T-cell (primary cell): Measurements from ENCODE around the gene GLMN. TPM values are rescaled to one million over a fixed set of nuclear protein-coding genes. Genes with fewer than 3 reads are reported as not detected.
A peak's percentile ranks its signal among the peaks of the same experiment; 100 is the strongest.

Experiments used
- ATAC-seq, 4 experiments: fragments of 200-7000 bp in 3 of 4; fragments of 150-1000 bp in 1 of 4; cut with Tn5 transposase; replicated peaks in 1 of 4; 1 replicate in 3 of 4; 2 replicates in 1 of 4; pipeline ENCODE4 v1.10.0; 2021; ENCODE audit warnings: moderate library complexity in 3 of 4, mild to moderate bottlenecking in 2 of 4, moderate number of reproducible peaks in 1 of 4
- CTCF ChIA-PET, 2 donors: fragments of 300-600 bp; sonication (Branson Sonifier 250); formaldehyde crosslinking; loops; one replicate each; lab custom pipeline; 2022; ENCODE audit warnings: antibody characterized with exemption in 2 of 2; lab: Charles Lee
- POLR2A ChIA-PET, 2 donors: fragments of 300-600 bp; sonication (Branson Sonifier 250); formaldehyde crosslinking; loops; one replicate each; lab custom pipeline; 2022; ENCODE audit warnings: antibody characterized with exemption in 2 of 2; lab: Charles Lee
- DNase-seq, 35 experiments: peaks; one replicate each; pipeline versions ENCODE4 v3.0.0 to v3.0.0-alpha.2; 2013 to 2023
- H3K27ac ChIP-seq: one replicate; pipeline ENCODE4 v1.5.1; 2013; ENCODE audit warnings: low read length
- H3K27me3 ChIP-seq, 2 experiments: replicated peaks in 1 of 2; 1 replicate in 1 of 2; 2 replicates in 1 of 2; pipeline versions ENCODE4 v1.6.1 to v1.7.0; 2013; ENCODE audit warnings: low read length in 1 of 2, mixed read lengths in 1 of 2; ENCODE audit not compliant: control insufficient read depth in 2 of 2, insufficient read depth in 2 of 2; ENCODE audit errors: extremely low read depth in 1 of 2
- H3K36me3 ChIP-seq, 2 donors: 1 replicate in 1 of 2; 2 replicates in 1 of 2; pipeline versions ENCODE4 v1.6.1 to v1.7.0; 2013; ENCODE audit warnings: low read length in 1 of 2; ENCODE audit not compliant: control insufficient read depth in 2 of 2, insufficient read depth in 1 of 2; ENCODE audit errors: extremely low read depth in 1 of 2
- H3K4me1 ChIP-seq, 2 experiments: 1 replicate in 1 of 2; 2 replicates in 1 of 2; pipeline versions ENCODE4 v1.6.1 to v1.7.0; 2013; ENCODE audit warnings: low read length in 2 of 2, mixed read lengths in 1 of 2; ENCODE audit not compliant: insufficient read depth in 2 of 2, control insufficient read depth in 1 of 2; ENCODE audit errors: extremely low read depth in 1 of 2
- H3K4me3 ChIP-seq, 2 donors: 1 replicate in 1 of 2; 2 replicates in 1 of 2; pipeline versions ENCODE4 v1.5.1 to v1.7.0; 2013; ENCODE audit warnings: mild to moderate bottlenecking in 2 of 2, low read length in 1 of 2, moderate library complexity in 1 of 2; ENCODE audit not compliant: control insufficient read depth in 1 of 2; ENCODE audit errors: extremely low read depth in 1 of 2
- H3K9me3 ChIP-seq: 2 replicates; pipeline ENCODE4 v1.7.0; 2013
- H3K27ac Mint-ChIP-seq, 2 donors: one replicate each; pipeline ENCODE4 v1.8.0; 2020 to 2021; ENCODE audit warnings: mild to moderate bottlenecking in 2 of 2, mixed read lengths in 2 of 2
- H3K27me3 Mint-ChIP-seq, 2 donors: one replicate each; pipeline ENCODE4 v1.8.0; 2021 to 2022; ENCODE audit warnings: mixed read lengths in 2 of 2
- H3K36me3 Mint-ChIP-seq: one replicate; pipeline ENCODE4 v1.8.0; 2021; ENCODE audit warnings: mixed read lengths
- H3K4me1 Mint-ChIP-seq, 3 donors: one replicate each; pipeline ENCODE4 v1.8.0; 2020 to 2022; ENCODE audit warnings: mixed read lengths in 3 of 3, mild to moderate bottlenecking in 1 of 3
- H3K4me3 Mint-ChIP-seq, 3 donors: one replicate each; pipeline ENCODE4 v1.8.0; 2020 to 2022; ENCODE audit warnings: mild to moderate bottlenecking in 3 of 3, mixed read lengths in 3 of 3, moderate library complexity in 3 of 3
- H3K9me3 Mint-ChIP-seq, 3 donors: one replicate each; pipeline ENCODE4 v1.8.0; 2020 to 2022; ENCODE audit warnings: mixed read lengths in 3 of 3
- WGBS: methylation state at CpG from one replicate; pipeline ENCODE4 v1.1.5; 2013; ENCODE audit warnings: missing lambda C conversion rate; ENCODE audit not compliant: insufficient coverage; 5-methylcytosine and 5-hydroxymethylcytosine counted together
- total RNA-seq, 35 experiments: library from RNA in 6 of 35; stranded (reverse) in 6 of 35; fragments of 120-200 nt in 1 of 35; gene quantifications; one replicate each; pipeline versions ENCODE4 v1.2.1 to v1.2.4 and lab custom pipeline; 2013 to 2026

GLMN gene
- total RNA-seq, 5 donors from 2014 or later (not counting 1 experiment from before 2014, with no cell fraction given), result 9.8 to 15.0 (median 11.1) TPM

DNA sequence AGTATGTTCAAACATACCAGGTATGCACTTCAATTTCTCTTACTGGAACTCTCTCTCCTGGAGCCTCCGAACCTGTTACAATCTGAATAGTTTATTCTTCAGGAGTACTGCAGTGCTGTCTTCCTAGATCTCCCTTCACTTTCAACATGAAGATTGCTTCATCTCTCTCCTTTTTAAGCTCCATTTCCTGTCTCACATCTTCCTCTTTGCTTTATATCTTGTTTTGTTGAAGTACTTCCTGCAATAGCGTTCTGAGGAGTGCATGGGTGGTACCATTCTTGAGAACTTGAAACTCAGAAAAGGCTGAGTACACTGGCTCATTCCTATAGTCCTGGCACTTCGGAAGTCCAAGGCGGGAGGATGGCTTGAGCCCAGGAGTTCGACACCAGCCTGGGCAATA is 96.8 kb downstream of the GLMN start:
- Mint-ChIP-seq H3K4me1 (peaks cover 17 to 18% (median 18%) of the 10 kb centered on the region in 3 donors), H3K4me3 (peak overlapping the region in 1 of 3 donors; percentile 28), H3K27ac (peak overlapping the region; percentile 78 to 79), H3K36me3 (no peaks in the 10 kb centered on the region), H3K9me3 (peaks cover 3 to 15% (median 7%) of the 10 kb centered on the region in 3 donors), H3K27me3 (no peaks in the 10 kb centered on the region)
- WGBS, result 43% methylated on average over 1 of the region's 5 CpGs
- Histone ChIP-seq H3K27ac (peak overlapping the region; percentile 13), H3K4me1 (peaks cover 0 to 4% of the 10 kb centered on the region in 2 experiments), H3K4me3 (no peak overlapping the region), H3K36me3 (no peaks in the 10 kb centered on the region), H3K9me3 (peaks cover 2% of the 10 kb centered on the region), H3K27me3 (no peaks in the 10 kb centered on the region)
- ATAC-seq (peak in 3 of 4 experiments; percentile 65 to 94 (median 78)), DNase-seq (peak in 1 of 35 experiments; percentile 5)
- ChIA-PET CTCF (interaction anchor here in 1 of 2 donors (0.7 kb wide), 1 partner anchor 48 kb away, joined by 3 read pairs; no protein-coding TSS in a partner anchor), POLR2A (no interaction called here)

Other genes with a start within 250 kb of the GLMN start
- not detected for gene SETSIP, start 223.6 kb downstream of the GLMN start, total RNA-seq
- 1 to 10 TPM; 3.9 to 6.2 (median 5.3) TPM for gene BTBD8, start 218.6 kb downstream of the GLMN start, total RNA-seq
- gene C1orf146, start 81.1 kb downstream of the GLMN start, total RNA-seq, result not detected
- gene RPAP2, start 72 bp upstream of the GLMN start, total RNA-seq, result 10 to 100 TPM; 24.7 to 31.7 (median 29.9) TPM
- 10 to 100 TPM; 13.8 to 25.7 (median 20.1) TPM for gene GFI1, start 187.9 kb upstream of the GLMN start, total RNA-seq